Stimulated activated CD4-positive, alpha-beta T cell treated with anti-CD3 and anti-CD28 coated beads, TNF-alpha, amount 100 ng/mL, for 48 hours (primary cell): Measurements from ENCODE around the gene ANKZF1.

Source experiments
- DNase-seq, 3 donors: peaks; one replicate each; pipeline ENCODE4 v3.0.0-alpha.2; 2020; ENCODE audit warnings: low read depth in 3 of 3

ANKZF1 gene

GRCh38 chr2:219223831-219224610 lies 5.6 kb upstream of the ANKZF1 start:
- DNase-seq: no peak

DNA sequence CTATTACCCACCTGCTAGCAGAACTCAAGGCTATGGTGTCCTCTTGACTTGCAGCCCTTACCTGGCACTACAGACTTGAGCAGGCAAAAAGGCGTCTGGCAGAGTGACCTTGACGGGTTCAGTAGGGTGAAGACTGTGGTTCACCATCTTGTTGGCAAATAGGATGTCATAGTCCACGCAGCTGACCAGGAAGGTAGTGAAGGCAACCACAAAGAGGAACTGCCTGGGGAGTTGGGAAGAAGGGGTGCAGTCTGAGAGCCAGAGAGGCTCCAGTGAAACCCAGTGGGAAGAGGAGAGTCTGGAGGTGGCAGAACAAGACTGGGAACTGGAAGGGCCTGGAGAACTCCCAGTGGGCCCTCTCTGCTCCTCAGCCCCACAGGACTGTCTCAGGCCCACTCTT lies 4.3 kb upstream of the ANKZF1 start:
- no peak for DNase-seq

- no peak for DNase-seq
These were observed 1.3 kb upstream of the ANKZF1 start for GRCh38 chr2:219228041-219228910.

DNA sequence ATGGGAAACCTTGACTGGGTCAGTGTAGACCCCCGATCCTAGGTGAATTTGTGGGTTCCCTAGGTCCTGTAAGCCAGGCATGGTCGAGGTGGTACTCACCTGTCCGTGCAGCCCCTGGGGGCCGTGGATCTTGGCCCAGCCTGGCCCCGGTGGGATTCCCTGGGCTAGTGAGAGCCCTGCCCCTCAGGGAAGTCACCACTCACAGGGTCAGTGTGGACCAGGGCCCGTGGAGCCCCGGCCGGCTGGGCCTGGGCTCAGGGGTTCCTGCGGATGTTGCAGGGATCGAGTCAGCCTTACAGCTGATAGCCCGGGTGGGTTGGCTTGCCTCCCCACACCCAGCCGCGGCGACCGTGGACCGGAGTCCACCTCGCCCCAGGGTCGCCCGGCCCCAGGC lies 698 bp upstream of the ANKZF1 start:
- no peak for DNase-seq

- DNase-seq: peak in 2 of 3 donors; percentile 28 to 55
These were observed 494 bp downstream of the ANKZF1 start for GRCh38 chr2:219230059-219230540.

DNA sequence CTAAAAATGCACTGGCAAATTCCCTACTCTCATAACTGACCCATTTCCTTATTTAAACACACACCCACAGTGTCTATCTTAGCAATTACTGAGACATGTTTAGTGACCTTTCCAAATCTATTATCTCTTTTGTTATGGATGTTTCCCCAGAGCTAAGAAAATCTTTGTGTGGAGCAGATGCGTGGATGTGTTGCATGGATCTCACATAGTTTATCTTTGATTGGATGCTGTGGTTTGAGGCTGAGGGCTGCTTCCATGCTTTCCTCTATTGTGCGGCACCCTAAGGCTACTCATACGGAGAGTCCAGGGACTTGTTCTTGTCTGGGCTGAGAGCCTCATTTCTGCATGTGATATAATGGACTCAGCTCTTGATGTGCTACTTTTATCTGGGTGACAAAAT lies 4.7 kb downstream of the ANKZF1 start:
- no peak for DNase-seq

DNA sequence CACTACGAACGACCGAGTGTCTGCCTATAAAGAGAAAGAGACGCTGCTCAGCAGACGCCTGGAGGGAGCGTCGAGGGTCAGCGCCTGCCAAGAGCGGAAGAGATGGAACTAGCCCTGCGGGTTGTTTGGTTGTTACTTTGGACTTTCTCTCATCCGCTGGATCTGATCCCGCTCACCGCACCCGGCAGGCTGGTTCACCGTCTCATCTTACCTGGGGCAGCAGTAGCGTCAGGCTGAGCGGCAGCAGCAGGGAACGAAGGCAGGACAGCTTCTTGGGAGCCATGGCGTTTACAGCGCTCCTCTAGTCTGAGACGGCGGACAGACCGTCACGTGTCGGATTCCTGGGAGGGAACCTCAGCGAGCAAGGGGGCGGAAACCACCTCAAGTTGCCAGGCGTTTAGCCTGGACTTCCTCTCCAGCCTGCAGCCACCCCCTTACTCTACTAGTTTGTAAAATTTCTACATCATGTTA lies 13.7 kb downstream of the ANKZF1 start:
- DNase-seq: no peak

DNA sequence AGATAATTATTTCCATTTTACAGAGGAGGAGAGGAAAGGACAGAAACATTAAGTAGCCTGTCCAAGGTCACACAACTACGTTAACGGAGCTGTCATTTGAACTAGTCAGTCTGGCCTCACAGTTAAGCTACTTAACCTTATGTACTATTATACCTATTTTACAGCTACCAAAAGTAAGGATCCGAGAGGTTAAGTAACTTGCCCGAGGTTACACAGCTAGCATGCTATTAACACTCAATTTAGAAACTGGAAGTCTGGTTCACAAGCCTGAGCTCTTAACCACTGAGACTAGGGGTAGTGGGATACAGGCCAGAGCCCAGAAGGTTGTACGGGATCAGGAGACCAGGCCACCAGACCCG lies 15.2 kb downstream of the ANKZF1 start:
- DNase-seq: no peak

GRCh38 chr2:219245148-219245898 lies 15.7 kb downstream of the ANKZF1 start, which contains the start of the genes GLB1L and STK16:
TSS of gene GLB1L (minus strand) at chr2:219245444. CDS start at chr2:219243573, 1,871 bp downstream.
TSS of gene STK16 (plus strand) at chr2:219245479. CDS start at chr2:219246000, 521 bp downstream.
- peak; percentile 77 to 89 (median 87) for DNase-seq

- no peak for DNase-seq
These were observed 16.3 kb downstream of the ANKZF1 start for GRCh38 chr2:219245899-219246230.

DNA sequence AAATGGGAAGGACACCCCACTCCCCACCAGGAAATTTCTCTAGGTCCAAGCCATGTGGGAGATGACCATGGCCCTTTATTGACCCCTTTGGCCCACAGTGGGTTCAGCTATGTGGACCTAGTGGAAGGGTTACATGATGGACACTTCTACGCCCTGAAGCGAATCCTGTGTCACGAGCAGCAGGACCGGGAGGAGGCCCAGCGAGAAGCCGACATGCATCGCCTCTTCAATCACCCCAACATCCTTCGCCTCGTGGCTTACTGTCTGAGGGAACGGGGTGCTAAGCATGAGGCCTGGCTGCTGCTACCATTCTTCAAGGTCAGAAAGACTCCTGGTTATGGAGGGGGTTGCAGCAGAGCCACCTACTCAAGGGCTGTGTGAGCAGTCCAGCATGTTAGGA lies 17.0 kb downstream of the ANKZF1 start:
- no peak for DNase-seq

- DNase-seq: peak in 2 of 3 donors; percentile 44 to 55
These were observed 18.4 kb downstream of the ANKZF1 start for GRCh38 chr2:219247678-219248642.

DNA sequence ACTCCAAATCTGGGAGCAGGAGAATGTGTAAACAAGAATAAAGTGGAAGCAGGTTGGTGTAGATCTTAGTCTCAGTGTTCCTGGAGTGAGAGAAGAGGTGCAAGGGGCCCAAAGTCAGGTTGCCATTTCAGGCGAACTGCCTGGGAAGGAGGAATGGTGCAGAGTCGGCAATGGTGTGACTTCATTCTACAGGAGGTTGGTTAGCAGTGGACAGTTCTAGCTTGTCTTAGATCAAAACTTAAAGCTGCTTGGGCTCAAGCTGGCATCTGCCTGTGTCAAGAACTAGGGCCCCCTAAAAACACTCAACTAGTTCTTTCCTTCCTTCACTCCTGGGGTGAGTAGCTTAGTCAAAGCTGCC lies 19.2 kb downstream of the ANKZF1 start:
- no peak for DNase-seq

- DNase-seq: no peak
These were observed 19.8 kb downstream of the ANKZF1 start for GRCh38 chr2:219249203-219249980.

DNA sequence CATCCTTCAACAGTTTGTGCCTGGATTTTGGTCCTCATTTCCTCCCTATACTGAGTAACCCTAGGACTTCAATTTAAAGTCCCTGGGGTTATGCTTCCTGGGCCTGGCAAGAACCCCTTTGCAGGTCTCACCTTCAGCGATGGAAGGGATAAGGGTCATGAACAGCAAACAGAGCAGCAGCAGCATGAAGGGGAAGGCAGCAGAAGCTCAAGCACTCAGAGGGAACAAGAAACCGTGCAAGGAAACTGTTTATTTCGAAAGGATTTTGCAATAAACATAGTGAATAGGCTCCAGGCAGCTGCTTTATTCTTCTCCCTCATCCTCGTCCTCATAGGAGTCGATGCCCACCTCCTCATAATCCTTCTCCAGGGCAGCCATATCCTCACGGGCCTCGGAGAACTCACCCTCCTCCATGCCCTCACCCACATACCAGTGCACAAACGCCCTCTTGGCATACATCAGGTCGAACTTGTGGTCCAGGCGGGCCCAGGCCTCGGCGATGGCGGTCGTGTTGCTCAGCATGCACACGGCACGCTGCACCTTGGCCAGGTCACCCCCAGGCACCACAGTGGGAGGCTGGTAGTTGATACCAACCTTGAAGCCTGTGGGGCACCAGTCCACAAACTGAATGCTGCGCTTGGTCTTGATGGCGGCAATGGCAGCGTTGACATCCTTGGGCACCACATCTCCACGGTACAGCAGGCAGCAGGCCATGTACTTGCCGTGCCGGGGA lies 20.6 kb downstream of the ANKZF1 start:
- no peak for DNase-seq

DNA sequence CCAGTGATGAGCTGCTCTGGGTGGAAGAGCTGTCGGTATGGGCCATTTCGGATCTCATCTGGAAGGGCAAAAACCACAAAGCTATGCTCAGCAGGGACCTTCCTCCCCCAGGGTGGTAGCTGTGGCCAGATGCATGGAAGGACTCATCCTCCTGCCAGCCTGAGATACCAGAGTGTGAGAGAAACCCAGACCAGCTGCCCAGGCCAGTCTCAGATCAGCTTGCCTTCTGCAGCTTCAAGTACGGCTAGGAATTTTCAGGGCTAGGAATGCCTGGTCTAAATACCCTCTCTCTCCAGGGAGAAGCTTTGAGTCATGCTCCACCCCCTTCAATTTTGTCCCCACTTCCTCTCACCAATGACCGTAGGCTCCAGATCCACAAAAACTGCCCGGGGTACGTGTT lies 22.1 kb downstream of the ANKZF1 start:
- no peak for DNase-seq

DNA sequence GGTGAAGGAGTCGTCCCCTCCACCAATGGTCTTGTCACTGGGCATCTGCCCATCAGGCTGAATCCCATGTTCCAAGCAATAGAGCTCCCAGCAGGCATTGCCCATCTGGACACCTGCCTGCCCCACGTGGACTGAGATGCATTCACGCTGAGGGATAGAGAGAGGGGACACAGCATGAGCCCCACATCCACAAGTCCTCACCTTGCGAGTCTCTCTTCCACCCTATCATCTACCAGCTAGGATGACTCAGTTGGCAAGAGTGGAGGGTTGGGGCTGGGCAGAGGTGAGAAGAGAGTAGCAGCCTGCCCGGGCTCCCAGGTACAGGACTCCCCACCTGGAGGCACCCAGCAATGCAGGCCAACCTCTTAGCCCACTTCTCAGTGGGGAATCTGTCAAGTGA lies 22.5 kb downstream of the ANKZF1 start:
- DNase-seq: no peak

DNA sequence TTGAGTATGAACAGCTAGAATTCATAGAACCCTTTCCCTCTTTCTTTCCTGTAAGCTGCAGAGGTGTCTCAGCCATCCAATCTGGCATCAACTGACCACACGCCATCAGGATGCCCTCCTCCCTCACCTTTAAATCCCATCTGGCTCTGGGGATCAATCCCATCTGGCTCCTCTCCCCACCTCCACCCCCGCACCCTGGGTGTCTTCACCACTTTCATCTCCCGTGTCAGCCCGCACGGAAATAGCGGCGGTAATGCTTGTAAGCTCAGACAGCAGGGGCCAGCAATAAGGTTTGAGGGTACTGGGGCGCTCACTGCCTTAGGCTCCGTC lies 22.9 kb downstream of the ANKZF1 start:
- no peak for DNase-seq
